ENCODE results near the gene SLC27A1. TPM values are rescaled to one million over a fixed set of nuclear protein-coding genes. Genes with fewer than 3 reads are reported as not detected.

SLC27A1 gene
- total and polyA plus RNA-seq, 9 of the 15 experiments (the other 6 are each of a cell fraction or from before 2014, with no cell fraction given), result 0.06 to 3.0 (median 1.1) TPM

GRCh38 chr19:17511724-17512573 is 41.6 kb downstream of the SLC27A1 start (continued):
- TF ChIP-seq, protein P1, sequence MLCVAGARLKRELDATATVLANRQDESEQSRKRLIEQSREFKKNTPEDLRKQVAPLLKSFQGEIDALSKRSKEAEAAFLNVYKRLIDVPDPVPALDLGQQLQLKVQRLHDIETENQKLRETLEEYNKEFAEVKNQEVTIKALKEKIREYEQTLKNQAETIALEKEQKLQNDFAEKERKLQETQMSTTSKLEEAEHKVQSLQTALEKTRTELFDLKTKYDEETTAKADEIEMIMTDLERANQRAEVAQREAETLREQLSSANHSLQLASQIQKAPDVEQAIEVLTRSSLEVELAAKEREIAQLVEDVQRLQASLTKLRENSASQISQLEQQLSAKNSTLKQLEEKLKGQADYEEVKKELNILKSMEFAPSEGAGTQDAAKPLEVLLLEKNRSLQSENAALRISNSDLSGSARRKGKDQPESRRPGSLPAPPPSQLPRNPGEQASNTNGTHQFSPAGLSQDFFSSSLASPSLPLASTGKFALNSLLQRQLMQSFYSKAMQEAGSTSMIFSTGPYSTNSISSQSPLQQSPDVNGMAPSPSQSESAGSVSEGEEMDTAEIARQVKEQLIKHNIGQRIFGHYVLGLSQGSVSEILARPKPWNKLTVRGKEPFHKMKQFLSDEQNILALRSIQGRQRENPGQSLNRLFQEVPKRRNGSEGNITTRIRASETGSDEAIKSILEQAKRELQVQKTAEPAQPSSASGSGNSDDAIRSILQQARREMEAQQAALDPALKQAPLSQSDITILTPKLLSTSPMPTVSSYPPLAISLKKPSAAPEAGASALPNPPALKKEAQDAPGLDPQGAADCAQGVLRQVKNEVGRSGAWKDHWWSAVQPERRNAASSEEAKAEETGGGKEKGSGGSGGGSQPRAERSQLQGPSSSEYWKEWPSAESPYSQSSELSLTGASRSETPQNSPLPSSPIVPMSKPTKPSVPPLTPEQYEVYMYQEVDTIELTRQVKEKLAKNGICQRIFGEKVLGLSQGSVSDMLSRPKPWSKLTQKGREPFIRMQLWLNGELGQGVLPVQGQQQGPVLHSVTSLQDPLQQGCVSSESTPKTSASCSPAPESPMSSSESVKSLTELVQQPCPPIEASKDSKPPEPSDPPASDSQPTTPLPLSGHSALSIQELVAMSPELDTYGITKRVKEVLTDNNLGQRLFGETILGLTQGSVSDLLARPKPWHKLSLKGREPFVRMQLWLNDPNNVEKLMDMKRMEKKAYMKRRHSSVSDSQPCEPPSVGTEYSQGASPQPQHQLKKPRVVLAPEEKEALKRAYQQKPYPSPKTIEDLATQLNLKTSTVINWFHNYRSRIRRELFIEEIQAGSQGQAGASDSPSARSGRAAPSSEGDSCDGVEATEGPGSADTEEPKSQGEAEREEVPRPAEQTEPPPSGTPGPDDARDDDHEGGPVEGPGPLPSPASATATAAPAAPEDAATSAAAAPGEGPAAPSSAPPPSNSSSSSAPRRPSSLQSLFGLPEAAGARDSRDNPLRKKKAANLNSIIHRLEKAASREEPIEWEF (CRISPR knock-in tag; IDR thresholded peaks at IDR 0.05), result no peak
- TF ChIP-seq, protein P2, sequence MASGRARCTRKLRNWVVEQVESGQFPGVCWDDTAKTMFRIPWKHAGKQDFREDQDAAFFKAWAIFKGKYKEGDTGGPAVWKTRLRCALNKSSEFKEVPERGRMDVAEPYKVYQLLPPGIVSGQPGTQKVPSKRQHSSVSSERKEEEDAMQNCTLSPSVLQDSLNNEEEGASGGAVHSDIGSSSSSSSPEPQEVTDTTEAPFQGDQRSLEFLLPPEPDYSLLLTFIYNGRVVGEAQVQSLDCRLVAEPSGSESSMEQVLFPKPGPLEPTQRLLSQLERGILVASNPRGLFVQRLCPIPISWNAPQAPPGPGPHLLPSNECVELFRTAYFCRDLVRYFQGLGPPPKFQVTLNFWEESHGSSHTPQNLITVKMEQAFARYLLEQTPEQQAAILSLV (tag; IDR thresholded peaks at IDR 0.05), result no peak
- TF ChIP-seq, protein P3, sequence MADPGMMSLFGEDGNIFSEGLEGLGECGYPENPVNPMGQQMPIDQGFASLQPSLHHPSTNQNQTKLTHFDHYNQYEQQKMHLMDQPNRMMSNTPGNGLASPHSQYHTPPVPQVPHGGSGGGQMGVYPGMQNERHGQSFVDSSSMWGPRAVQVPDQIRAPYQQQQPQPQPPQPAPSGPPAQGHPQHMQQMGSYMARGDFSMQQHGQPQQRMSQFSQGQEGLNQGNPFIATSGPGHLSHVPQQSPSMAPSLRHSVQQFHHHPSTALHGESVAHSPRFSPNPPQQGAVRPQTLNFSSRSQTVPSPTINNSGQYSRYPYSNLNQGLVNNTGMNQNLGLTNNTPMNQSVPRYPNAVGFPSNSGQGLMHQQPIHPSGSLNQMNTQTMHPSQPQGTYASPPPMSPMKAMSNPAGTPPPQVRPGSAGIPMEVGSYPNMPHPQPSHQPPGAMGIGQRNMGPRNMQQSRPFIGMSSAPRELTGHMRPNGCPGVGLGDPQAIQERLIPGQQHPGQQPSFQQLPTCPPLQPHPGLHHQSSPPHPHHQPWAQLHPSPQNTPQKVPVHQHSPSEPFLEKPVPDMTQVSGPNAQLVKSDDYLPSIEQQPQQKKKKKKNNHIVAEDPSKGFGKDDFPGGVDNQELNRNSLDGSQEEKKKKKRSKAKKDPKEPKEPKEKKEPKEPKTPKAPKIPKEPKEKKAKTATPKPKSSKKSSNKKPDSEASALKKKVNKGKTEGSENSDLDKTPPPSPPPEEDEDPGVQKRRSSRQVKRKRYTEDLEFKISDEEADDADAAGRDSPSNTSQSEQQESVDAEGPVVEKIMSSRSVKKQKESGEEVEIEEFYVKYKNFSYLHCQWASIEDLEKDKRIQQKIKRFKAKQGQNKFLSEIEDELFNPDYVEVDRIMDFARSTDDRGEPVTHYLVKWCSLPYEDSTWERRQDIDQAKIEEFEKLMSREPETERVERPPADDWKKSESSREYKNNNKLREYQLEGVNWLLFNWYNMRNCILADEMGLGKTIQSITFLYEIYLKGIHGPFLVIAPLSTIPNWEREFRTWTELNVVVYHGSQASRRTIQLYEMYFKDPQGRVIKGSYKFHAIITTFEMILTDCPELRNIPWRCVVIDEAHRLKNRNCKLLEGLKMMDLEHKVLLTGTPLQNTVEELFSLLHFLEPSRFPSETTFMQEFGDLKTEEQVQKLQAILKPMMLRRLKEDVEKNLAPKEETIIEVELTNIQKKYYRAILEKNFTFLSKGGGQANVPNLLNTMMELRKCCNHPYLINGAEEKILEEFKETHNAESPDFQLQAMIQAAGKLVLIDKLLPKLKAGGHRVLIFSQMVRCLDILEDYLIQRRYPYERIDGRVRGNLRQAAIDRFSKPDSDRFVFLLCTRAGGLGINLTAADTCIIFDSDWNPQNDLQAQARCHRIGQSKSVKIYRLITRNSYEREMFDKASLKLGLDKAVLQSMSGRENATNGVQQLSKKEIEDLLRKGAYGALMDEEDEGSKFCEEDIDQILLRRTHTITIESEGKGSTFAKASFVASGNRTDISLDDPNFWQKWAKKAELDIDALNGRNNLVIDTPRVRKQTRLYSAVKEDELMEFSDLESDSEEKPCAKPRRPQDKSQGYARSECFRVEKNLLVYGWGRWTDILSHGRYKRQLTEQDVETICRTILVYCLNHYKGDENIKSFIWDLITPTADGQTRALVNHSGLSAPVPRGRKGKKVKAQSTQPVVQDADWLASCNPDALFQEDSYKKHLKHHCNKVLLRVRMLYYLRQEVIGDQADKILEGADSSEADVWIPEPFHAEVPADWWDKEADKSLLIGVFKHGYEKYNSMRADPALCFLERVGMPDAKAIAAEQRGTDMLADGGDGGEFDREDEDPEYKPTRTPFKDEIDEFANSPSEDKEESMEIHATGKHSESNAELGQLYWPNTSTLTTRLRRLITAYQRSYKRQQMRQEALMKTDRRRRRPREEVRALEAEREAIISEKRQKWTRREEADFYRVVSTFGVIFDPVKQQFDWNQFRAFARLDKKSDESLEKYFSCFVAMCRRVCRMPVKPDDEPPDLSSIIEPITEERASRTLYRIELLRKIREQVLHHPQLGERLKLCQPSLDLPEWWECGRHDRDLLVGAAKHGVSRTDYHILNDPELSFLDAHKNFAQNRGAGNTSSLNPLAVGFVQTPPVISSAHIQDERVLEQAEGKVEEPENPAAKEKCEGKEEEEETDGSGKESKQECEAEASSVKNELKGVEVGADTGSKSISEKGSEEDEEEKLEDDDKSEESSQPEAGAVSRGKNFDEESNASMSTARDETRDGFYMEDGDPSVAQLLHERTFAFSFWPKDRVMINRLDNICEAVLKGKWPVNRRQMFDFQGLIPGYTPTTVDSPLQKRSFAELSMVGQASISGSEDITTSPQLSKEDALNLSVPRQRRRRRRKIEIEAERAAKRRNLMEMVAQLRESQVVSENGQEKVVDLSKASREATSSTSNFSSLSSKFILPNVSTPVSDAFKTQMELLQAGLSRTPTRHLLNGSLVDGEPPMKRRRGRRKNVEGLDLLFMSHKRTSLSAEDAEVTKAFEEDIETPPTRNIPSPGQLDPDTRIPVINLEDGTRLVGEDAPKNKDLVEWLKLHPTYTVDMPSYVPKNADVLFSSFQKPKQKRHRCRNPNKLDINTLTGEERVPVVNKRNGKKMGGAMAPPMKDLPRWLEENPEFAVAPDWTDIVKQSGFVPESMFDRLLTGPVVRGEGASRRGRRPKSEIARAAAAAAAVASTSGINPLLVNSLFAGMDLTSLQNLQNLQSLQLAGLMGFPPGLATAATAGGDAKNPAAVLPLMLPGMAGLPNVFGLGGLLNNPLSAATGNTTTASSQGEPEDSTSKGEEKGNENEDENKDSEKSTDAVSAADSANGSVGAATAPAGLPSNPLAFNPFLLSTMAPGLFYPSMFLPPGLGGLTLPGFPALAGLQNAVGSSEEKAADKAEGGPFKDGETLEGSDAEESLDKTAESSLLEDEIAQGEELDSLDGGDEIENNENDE (IDR thresholded peaks at IDR 0.05; ENCODE audit: low read depth, low read length), result no peak
- no peak for TF ChIP-seq NCOA2 (IDR thresholded peaks at IDR 0.05; ENCODE audit: partially characterized antibody in 2 of 2)
- TF ChIP-seq MAFG (tag; conservative IDR thresholded peaks at IDR 0.05), result no peak
- TF ChIP-seq DIDO1 (tag; IDR thresholded peaks at IDR 0.05; ENCODE audit: low read depth), result no peak
